Cardiac septum (tissue), 1 donor: ENCODE results near the gene FAM234A. TPM values are rescaled to one million over a fixed set of nuclear protein-coding genes. Genes with fewer than 3 reads are reported as not detected.
A peak's percentile ranks its signal among the peaks of the same experiment; 100 is the strongest.
"Not testable (repeated sequence)": the region's sequence is repeated elsewhere in the genome, so short reads cannot be mapped to it uniquely, and the experiment has no call there.

ENCODE experiments used
- DNase-seq: peaks from one replicate; pipeline ENCODE4 v3.0.0-alpha.2; 2020; ENCODE audit warnings: low spot score
- intact Hi-C: fragments of 100-400 bp; cut with DNase I; formaldehyde crosslinking; loops from one replicate; pipeline ENCODE4 v1.14.0; 2022
- long read RNA-seq: library from polyadenylated mRNA; unstranded; transcript quantifications from one replicate; pipeline ENCODE4 v2.0.0, GENCODE V29; 2021
- total RNA-seq: library from RNA; stranded (reverse); fragmentation: NEBNext Ultra II Directional; extraction: Animal tissue kit (Norgen Biotek cat#: 25700); gene quantifications from one replicate; pipeline ENCODE4 v1.2.1, GENCODE V29; 2021
- donor health status: DM: no; HTN: no; CAD: no.

Gene FAM234A, protein sequence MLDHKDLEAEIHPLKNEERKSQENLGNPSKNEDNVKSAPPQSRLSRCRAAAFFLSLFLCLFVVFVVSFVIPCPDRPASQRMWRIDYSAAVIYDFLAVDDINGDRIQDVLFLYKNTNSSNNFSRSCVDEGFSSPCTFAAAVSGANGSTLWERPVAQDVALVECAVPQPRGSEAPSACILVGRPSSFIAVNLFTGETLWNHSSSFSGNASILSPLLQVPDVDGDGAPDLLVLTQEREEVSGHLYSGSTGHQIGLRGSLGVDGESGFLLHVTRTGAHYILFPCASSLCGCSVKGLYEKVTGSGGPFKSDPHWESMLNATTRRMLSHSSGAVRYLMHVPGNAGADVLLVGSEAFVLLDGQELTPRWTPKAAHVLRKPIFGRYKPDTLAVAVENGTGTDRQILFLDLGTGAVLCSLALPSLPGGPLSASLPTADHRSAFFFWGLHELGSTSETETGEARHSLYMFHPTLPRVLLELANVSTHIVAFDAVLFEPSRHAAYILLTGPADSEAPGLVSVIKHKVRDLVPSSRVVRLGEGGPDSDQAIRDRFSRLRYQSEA
- total RNA-seq: 137 TPM
- long read RNA-seq, transcript FAM234A-203 (13 exons, 3,213 nt): major isoform, 159 of 382 reads
- long read RNA-seq, partial matches to known transcripts: 133 of 382 reads
- long read RNA-seq, other reads (novel, unspliced or antisense): 90 of 382 reads

DNA sequence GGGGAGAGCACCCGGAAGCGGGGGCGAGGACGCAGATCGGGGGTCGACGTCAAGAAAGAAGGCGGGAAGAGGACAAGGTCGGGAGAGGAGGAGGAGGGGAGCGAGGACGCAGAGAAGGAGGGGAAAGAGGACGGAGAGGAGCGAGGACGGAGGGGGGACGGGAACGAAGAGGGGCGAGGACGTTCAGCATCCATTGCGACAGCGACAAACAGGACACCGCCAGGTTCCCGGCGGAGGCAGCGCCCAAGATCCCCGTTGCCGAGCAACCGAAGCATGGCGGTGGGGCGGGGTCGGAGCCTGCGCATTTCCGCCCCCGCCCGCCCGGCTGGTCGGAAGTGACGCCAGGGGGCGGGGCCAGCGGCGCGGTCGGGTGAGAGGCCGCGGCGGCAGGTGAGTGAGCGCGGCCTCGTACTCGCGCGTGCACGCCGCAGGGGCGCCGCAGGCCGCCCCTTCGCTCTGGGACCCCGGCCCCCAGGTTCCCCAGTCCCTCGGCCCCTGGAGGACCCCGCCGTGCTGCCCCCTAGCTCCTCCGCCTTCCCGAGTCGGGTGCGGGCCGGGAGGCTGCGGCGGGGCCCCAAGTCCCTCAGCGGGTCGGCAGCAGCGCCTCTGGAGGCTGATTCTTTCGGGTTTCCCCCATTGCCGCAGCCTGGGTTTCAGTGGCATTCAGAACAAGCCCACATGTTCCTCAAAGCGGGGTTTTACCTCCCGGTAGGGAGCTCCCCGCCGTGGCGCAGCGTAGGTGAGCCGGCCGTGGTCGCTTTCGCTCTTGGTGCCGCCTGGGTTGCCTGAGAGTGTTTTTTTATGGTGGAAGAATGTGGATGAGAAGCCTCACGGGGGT, at the start of gene FAM234A:
Gene FAM234A (plus strand): TSS at position 354 of the 838 bp plus-strand sequence. CDS start 19,593 bp downstream, outside the sequence.
- peak; percentile 97 for DNase-seq
- intact Hi-C loops: loop anchor here (2.0 kb wide), 1 partner anchor 96 kb away; the partner anchor contains the start of gene NPRL3

DNA sequence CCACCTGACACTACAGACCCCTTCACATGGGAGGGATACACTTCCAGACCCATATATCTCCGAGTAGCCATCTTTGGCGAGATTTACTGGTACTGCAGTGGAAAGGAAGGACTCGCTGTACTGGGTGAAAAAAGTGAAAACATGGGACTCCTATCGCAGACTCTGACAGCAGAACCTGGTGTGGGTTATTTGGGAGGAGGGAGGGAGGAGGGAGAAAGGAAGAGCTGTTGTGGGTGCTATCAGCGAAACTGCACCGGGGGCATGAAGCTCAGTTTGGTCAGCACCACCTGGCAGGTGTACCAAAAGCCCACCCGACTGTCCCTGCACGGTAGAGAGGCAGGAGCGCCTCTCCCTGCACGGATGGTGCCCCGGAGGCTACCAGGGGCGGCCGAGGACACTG, 49.4 kb upstream of the FAM234A start:
- intact Hi-C loops: no loop called here
- DNase-seq: no peak

DNA sequence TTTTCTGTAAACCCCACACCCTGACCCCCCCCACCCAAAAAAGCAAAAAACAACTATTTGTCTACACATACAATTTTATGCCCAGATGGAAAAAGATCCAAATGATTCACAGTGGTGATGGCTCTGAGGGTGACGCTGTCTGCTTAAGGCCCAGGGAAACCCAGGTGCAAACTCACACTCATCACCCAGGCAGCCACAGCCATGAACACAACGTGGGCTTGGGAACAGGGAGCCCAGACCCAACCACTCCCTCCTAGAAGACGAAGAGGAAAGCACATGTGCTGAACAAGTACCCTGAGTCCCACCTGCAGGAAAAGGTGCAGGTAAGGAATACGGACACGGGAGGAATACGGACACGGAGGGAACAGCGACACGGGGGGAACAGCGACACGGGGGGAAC, 48.9 kb upstream of the FAM234A start:
- no peak for DNase-seq
- intact Hi-C loops: no loop called here

DNA sequence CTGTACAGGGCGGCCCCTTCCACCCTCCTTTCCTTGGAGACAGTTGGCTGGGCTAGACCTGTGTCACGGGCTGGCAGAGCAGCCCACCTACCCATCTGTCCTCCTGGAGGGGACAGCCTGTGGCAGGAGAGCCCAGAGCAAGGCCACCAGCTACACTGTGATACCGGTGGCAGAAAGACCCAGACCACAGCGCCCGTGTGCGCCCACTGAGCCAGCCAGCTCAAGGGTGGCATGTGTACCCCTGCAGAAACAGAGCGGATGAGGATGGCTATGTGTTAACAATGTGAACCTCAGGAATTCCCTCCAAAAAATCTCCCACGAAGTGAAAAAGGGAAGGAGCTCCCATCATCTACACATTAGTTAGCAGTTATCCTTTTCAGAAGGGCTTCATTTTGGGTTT, 47.3 kb upstream of the FAM234A start:
- intact Hi-C loops: no loop called here
- no peak for DNase-seq

DNA sequence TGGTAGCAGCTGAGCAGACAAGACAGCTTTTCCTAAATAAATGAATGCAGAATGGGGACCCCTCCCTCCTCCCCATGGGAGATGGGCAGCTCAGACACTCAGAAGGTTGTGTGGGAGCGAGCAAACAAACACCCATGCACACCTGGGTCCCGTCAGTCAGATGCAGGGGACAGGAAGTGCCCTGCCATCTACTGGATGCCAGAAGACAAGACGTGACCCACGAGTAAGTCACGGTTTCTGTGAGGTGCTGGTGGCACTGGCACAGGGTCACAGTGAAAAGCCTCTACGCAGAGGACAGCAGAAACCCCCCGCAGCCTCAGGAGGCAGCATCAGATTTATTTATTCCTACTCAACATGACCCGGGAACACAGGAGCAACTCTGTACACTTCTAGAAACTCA, 45.9 kb upstream of the FAM234A start:
- DNase-seq: no peak
- intact Hi-C loops: no loop called here

DNA sequence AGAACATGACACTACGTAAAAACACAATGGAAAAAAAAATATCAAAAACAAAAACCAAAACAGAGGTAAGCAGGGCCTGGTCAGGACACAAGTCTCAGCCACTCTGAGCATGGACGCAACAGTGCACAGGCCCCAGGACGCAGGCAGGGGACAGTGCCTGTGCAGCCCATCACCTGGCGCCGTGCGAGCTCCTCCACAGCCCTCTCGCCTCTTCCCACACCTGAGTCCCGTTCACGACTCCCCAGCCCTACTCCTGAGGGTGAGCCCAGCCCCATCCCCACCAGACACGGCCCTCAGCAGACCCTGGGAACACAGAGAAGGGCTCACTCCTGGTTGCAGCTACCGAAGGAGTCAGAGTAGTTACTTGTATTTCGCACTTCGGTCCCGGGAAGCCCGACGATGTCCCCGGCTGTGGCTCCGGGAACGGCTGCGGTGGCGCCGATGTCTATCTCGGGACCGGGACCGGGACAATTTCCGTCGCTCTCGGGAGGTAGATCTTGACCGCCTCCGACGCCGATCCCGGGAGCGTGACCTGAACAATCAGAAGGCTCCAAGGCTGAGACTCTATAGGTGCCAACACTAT, 44.9 kb upstream of the FAM234A start:
- no peak for DNase-seq
- intact Hi-C loops: no loop called here

DNA sequence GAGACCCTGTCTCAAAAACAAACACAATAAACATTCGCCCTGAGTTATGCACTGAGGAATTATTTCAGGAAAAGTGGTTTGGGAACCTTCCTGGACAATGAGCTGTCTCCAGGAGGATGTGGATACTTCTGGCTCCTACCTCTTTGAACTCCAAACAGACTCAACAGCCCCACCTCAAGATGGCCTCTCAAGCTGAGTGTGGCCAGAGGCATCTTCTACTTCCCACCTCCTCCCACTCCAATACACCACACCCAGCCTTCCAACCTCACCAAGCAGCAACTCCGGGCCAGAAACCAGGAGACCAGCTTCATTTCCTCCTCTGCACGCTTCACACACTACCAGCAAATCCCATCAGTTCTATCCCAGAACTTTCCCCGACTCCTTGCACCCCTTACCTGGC, 42.8 kb upstream of the FAM234A start:
- intact Hi-C loops: no loop called here

DNA sequence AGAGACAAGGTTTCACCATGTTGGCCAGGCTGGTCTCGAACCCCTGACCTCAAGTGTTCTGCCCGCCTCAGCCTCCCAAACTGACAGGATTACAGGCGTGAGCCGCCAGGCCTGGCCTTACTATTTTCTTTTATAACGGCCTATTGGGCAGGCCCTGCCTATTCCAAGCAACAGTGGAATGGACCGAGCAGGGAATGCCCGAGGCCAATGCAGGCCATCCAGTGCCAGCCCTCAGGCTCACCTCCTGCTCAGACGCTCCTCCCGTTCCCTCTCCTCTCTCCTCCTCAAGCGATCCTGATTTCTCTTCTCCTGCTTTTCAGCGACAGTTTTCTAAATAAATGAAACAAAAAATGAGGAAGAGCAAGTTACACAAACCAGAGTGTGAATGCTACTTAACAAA, 41.9 kb upstream of the FAM234A start:
- DNase-seq: no peak
- intact Hi-C loops: no loop called here

More for the DNA sequence above, 42.8 kb upstream of the FAM234A start:
- DNase-seq: no peak

DNA sequence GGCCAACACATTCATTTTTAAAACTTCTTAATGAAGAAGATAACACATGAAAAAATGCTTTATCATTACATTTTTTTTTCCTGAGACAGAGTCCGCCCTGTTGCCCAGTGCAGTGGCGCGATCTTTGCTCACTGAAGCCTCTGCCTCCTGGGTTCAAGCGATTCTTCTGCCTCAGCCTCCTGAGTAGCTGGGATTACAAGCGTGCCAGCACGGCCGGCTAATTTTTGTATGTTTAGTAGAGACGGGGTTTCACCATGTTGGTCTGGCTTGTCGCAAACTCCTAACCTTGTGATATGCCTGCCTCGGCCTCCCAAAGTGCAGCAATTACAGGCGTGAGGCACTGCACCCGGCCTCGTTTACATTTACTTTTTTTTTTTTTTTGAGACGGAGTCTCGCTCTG, 41.2 kb upstream of the FAM234A start:
- DNase-seq: no peak

DNA sequence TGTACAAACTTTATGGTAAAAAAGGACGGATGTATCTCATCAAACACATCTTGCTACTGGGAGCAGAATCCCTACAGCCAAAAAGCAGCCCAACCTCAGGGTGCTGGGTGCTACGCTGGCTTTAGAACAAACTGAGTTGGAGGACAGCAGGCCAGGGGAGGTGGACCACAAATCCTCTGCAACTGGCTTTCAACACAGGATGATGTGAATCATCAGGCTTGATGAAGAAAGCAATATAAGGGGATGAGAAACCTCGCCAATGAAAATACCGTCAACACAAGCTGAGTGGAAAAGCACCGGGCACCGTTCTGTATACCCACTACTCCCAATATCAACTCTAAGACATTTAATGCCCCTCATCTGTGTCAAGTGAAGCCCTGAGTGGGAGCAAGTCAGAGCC, 40.1 kb upstream of the FAM234A start:
- intact Hi-C loops: no loop called here
- no peak for DNase-seq

More for the DNA sequence above, 41.2 kb upstream of the FAM234A start:
- intact Hi-C loops: no loop called here

DNA sequence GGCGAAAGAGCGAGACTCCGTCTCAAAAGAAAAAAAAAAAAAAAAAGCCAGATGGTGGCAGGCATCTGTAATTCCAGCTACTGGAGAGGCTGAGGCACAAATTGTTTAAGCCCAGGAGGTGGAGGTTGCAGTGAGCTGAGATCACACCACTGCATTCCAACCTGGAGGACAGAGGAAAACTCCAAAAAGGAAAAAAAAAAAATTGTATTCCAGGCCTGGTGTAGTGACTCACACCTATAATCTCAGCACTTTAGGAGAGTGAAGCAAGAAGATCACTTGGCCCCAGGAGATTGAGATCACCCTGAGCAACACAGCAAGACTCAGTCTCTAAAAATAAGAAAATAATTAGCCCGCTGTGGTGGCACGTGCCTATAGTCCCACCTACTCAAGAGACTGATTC, 34.2 kb upstream of the FAM234A start:
- DNase-seq: no peak
- intact Hi-C loops: no loop called here

DNA sequence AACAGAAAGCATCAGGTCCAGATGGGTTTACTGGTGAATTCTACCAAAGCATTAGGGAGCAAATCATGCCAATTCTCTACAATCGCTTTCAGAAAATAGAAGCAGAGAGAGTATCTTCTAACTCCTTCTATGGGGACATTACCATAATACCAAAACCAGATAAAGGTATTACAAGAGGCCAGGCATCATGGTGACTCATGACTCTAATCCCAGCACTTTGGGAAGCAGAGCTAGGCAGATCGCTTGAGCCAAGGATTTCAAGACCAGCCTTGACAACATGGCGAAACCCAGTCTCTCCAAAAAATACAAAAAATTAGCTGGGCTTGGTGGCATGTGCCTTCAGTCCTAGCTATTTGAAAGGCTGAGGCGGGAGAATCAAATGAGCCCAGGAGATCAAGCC, 31.4 kb upstream of the FAM234A start:
- DNase-seq: no peak
- intact Hi-C loops: no loop called here

DNA sequence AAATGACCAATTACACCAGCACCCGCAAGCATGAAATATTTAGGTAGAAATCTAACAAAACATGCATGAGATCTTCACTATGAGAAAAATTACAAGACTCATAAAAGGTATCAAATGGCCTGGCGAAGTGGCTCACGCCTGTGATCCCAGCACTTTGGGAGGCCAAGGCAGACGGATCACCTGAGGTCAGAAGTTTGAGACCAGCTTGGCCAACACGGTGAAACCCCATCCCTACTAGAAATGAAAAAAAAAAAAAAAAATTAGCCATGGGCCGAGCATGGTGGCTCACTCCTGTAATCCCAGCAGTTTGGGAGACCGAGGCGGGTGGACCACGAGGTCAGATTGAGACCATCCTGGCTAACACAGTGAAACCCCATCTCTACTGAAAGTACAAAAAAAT, 30.6 kb upstream of the FAM234A start:
- intact Hi-C loops, DNase-seq: not testable (repeated sequence)

DNA sequence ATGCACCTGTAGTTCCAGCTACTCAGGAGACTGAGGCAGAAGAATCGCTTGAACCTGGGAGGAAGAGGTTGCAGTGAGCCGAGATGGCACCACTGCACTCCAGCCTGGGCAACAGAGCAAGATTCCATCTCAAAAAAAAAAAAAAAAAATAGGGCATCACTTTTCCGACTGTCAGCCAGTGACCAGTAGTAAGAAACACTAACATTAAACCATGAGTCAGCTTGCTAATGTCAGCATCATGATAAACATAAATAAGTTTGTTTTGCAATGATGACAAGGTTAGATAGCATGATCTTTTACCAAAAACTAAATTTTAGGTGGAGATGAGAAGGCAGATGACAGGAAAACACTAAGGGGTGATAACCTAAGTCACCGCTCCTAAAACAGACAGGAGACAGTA, 25.3 kb upstream of the FAM234A start:
- DNase-seq, intact Hi-C loops: not testable (repeated sequence)

DNA sequence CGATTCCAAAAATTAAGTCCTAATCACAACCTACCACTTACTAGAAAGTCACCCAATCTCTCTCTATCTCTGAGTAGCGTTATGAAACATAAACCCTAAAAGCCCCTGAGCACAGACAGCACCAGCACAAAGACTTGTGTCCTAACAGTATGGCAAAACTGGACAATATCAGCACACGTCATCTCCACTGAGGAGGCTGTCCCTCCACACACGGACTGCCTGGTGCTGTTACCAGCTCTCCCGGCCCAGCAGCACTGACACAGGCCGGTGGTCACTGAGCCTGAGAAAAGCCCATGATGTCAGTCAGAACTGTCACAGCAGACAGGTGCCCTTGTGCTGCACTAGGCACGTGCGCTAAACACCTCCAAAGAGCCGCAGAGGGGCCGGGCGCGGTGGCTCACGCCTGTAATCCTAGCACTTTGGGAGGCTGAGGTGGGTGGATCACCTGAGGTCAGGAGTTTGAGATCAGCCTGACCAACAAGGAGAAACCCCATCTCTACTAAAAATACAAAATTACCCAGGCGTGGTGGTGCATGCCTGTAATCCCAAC, 22.9 kb upstream of the FAM234A start:
- DNase-seq, intact Hi-C loops: not testable (repeated sequence)

DNA sequence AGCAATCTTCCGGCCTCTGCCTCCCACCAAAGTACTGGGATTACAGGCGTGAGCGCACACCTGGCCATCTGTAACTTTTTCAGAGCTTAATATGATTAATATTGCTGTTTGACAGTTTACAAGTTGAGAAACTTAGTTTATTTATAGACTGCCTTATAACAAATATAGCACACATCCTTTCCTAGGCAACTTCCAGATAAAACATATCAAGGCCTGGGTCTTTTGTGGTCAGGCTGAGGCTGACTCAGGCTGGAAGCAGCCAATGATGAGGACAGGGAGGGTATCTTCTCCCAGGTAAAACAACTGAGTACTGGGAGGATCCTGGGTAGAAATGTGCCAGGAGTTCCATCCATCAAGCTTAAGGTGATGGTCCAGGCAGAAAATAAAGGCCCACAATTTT, 21.6 kb upstream of the FAM234A start:
- no peak for DNase-seq
- intact Hi-C loops: no loop called here

DNA sequence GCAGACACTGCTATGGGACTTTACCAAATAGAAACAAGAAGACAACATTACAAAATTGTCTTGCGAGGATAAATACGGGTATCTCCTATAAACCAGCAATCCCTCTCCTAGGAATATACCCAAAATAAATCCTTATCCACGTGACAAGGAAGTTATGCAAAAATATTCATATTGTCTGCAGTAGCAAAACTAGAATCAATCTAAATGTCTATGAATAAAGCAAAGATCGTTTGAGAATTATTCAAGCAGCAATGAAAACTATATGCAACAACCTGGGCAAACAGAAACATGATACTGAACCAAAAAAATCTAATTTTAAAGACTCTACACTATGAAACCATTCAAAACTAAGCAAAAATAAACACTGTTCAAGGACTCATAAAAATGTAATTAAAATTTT, 14.6 kb upstream of the FAM234A start:
- intact Hi-C loops: no loop called here

DNA sequence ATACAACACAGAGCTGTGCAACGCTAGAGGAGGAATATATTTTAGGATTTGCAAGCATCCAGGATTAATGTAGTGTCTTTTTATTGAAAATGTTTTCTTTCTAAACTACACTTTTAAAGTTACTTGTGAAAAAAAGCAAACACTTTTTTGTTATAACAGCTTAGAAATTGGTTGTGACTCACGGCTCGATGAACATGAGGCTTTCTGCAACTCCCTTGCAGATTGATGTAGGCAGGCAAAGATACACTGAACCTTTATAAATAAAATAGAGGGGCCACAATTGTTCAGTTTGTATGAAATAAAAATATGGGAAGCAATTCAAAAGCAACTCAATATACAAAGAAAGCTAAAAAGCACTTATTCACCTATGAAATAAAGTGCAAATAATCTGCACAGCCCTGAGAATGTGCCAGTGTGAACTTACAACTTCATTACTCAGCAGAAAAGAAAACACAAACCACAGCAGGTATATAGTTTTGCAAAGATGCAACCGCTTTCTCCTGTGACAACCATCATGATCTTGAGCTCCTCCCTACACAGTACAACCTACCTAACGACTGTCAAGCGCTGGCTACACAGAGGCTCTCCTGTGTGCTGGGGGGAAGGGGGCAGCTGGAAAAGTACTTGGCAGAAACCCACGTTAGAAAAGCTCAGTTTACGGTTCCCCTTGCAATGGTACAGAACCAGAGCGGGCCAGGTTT, 6.3 kb upstream of the FAM234A start:
- intact Hi-C loops: loop anchor here (2.0 kb wide), 1 partner anchor 124 kb away; the partner anchor contains the start of gene AXIN1
- no peak for DNase-seq

More for the DNA sequence above, 14.6 kb upstream of the FAM234A start:
- no peak for DNase-seq
